Liver (tissue), 9 donors: ENCODE data around the gene DHX35. TPM values are rescaled to one million over a fixed set of nuclear protein-coding genes. Genes with fewer than 3 reads are reported as not detected.

ENCODE experiments used
- DNase-seq: peaks from one replicate; pipeline ENCODE4 v3.0.0-alpha.2; 2017; ENCODE audit warnings: low spot score
- H3K27ac ChIP-seq, 2 donors: one replicate each; pipeline ENCODE4 v1.7.0; 2013; ENCODE audit warnings: inconsistent platforms in 2 of 2, low read length in 2 of 2, control low read depth in 1 of 2, low read depth in 1 of 2, mild to moderate bottlenecking in 1 of 2
- H3K27me3 ChIP-seq, 4 donors: one replicate each; pipeline versions ENCODE4 v1.6.1 to v1.7.0; 2013; ENCODE audit warnings: low read length in 3 of 4, inconsistent platforms in 1 of 4, mild to moderate bottlenecking in 1 of 4, moderate library complexity in 1 of 4; ENCODE audit not compliant: control insufficient read depth in 4 of 4, insufficient read depth in 4 of 4
- H3K36me3 ChIP-seq, 4 donors: one replicate each; pipeline versions ENCODE4 v1.6.1 to v1.7.0; 2013; ENCODE audit warnings: low read length in 3 of 4, mild to moderate bottlenecking in 3 of 4, low read depth in 1 of 4, moderate library complexity in 1 of 4; ENCODE audit not compliant: control insufficient read depth in 4 of 4, insufficient read depth in 3 of 4
- H3K4me1 ChIP-seq, 4 donors: one replicate each; pipeline versions ENCODE4 v1.6.1 to v1.7.0; 2013; ENCODE audit warnings: low read length in 3 of 4, mild to moderate bottlenecking in 3 of 4, moderate library complexity in 1 of 4; ENCODE audit not compliant: control insufficient read depth in 4 of 4, insufficient read depth in 4 of 4
- H3K4me3 ChIP-seq, 3 donors: one replicate each; pipeline versions ENCODE4 v1.6.1 to v1.7.0; 2013; ENCODE audit warnings: low read length in 3 of 3, control low read depth in 1 of 3, low read depth in 1 of 3, mild to moderate bottlenecking in 1 of 3
- H3K9ac ChIP-seq, 2 donors: one replicate each; pipeline ENCODE4 v1.7.0; 2013; ENCODE audit warnings: low read length in 2 of 2, mild to moderate bottlenecking in 2 of 2, moderate library complexity in 2 of 2, control low read depth in 1 of 2, low read depth in 1 of 2
- H3K9me3 ChIP-seq, 4 donors: one replicate each; pipeline versions ENCODE4 v1.6.1 to v1.7.0; 2013; ENCODE audit warnings: low read length in 3 of 4; ENCODE audit not compliant: control insufficient read depth in 4 of 4
- CTCF ChIP-seq: fragments of 150-350 bp; IDR thresholded peaks from 2 replicates; pipeline ENCODE4 v1.5.1; 2017; ENCODE audit warnings: improper control_type of control experiment, low read depth, low read length; ENCODE audit not compliant: missing input control
- EGR1 ChIP-seq, 2 donors: IDR thresholded peaks; 2 replicates each; pipeline ENCODE4 v1.6.1; 2016 to 2018; ENCODE audit warnings: antibody characterized with exemption in 2 of 2, low read depth in 2 of 2
- FOXA1 ChIP-seq: IDR thresholded peaks from 2 replicates; pipeline ENCODE4 v1.6.1; 2016; ENCODE audit warnings: antibody characterized with exemption
- FOXA2 ChIP-seq: IDR thresholded peaks from 2 replicates; pipeline ENCODE4 v1.6.1; 2016; ENCODE audit warnings: antibody characterized with exemption
- HNF4A ChIP-seq, 2 donors: conservative IDR thresholded peaks; 2 replicates each; pipeline ENCODE4 v1.6.1; 2016; ENCODE audit warnings: antibody characterized with exemption in 2 of 2, mild to moderate bottlenecking in 2 of 2
- HNF4G ChIP-seq: IDR thresholded peaks from 2 replicates; pipeline ENCODE4 v1.6.1; 2016; ENCODE audit warnings: antibody characterized with exemption
- JUND ChIP-seq, 2 donors: IDR thresholded peaks; 2 replicates each; pipeline ENCODE4 v1.6.1; 2016; ENCODE audit warnings: antibody characterized with exemption in 2 of 2
- MAX ChIP-seq: IDR thresholded peaks from 2 replicates; pipeline ENCODE4 v1.6.1; 2016; ENCODE audit warnings: antibody characterized with exemption
- NR2F2 ChIP-seq: IDR thresholded peaks from 2 replicates; pipeline ENCODE4 v1.6.1; 2016; ENCODE audit warnings: antibody characterized with exemption
- REST ChIP-seq: IDR thresholded peaks from 2 replicates; pipeline ENCODE4 v1.6.1; 2016; ENCODE audit warnings: antibody characterized with exemption, mild to moderate bottlenecking
- RXRA ChIP-seq, 2 donors: IDR thresholded peaks; 2 replicates each; pipeline ENCODE4 v1.6.1; 2017 to 2018; ENCODE audit warnings: antibody characterized with exemption in 2 of 2, mild to moderate bottlenecking in 1 of 2
- SP1 ChIP-seq: IDR thresholded peaks from 2 replicates; pipeline ENCODE4 v1.6.1; 2018; ENCODE audit warnings: antibody characterized with exemption, mild to moderate bottlenecking
- TAF1 ChIP-seq: conservative IDR thresholded peaks from 2 replicates; pipeline ENCODE4 v1.6.1; 2016; ENCODE audit warnings: antibody characterized with exemption, mild to moderate bottlenecking
- YY1 ChIP-seq: IDR thresholded peaks from 2 replicates; pipeline ENCODE4 v1.6.1; 2016; ENCODE audit warnings: antibody characterized with exemption, mild to moderate bottlenecking
- ZBTB33 ChIP-seq: IDR thresholded peaks from 2 replicates; pipeline ENCODE4 v1.6.1; 2016; ENCODE audit warnings: antibody characterized with exemption
- WGBS: extraction: QIAGEN DNeasy Blood & Tissue Kit; methylation state at CpG from one replicate; pipeline ENCODE4 v1.1.7; 2013; 5-methylcytosine and 5-hydroxymethylcytosine counted together
- polyA plus RNA-seq, 2 donors: library from polyadenylated mRNA; stranded (reverse) in 1 of 2; unstranded in 1 of 2; fragments of 200-250 nt in 1 of 2; fragments of >200 nt in 1 of 2; fragmentation: Nextera tagmentation in 1 of 2; extraction: Ambion mirVana in 1 of 2; gene quantifications; one replicate each; pipeline versions ENCODE4 v1.2.1 to v1.2.3, GENCODE V29; 2013 to 2015
- total RNA-seq, 2 donors: library from RNA; depleted of rRNA; stranded (reverse); fragments of >200 nt; gene quantifications; one replicate each; pipeline ENCODE4 v1.2.3, GENCODE V29; 2014
- donor health status: healthy.
- donor health status: healthy.
- donor health status: healthy.
- donor health status: healthy.
- donor health status: healthy.

The DHX35 gene
- total and polyA plus RNA-seq, 4 donors: 2.7 to 10.6 (median 4.8) TPM

GRCh38 chr20:39004508-39004907, 42.4 kb downstream of the DHX35 start:
- H3K9ac ChIP-seq: no peak overlapping the region
- H3K4me1 ChIP-seq: no peaks in the 10 kb centered on the region
- no peak for DNase-seq
- 81% methylated on average over 1 of the region's 1 CpG for WGBS
- no peak overlapping the region for H3K4me3 ChIP-seq
- H3K36me3 ChIP-seq: peaks cover 13 to 80% (median 46%) of the 10 kb centered on the region in 4 donors
- H3K27ac ChIP-seq: no peak overlapping the region
- H3K27me3 ChIP-seq: no peaks in the 10 kb centered on the region
- no peak for TF ChIP-seq CTCF
- TF ChIP-seq FOXA2: no peak
- no peak for TF ChIP-seq FOXA1
- H3K9me3 ChIP-seq: no peaks in the 10 kb centered on the region

- peaks cover 12 to 47% (median 25%) of the 10 kb centered on the region in 4 donors for H3K36me3 ChIP-seq
- 90% methylated on average over 1 of the region's 1 CpG for WGBS
Measured at GRCh38 chr20:39009348-39009747, 47.2 kb downstream of the DHX35 start.

GRCh38 chr20:39010496-39010895, 48.4 kb downstream of the DHX35 start:
- no peaks in the 10 kb centered on the region for H3K27me3 ChIP-seq
- H3K4me1 ChIP-seq: peaks cover 0 to 4% (median 0%) of the 10 kb centered on the region in 4 donors
- H3K9me3 ChIP-seq: no peaks in the 10 kb centered on the region
- peaks cover 8 to 48% (median 28%) of the 10 kb centered on the region in 4 donors for H3K36me3 ChIP-seq
- no peak overlapping the region for H3K4me3 ChIP-seq
- H3K9ac ChIP-seq: no peak overlapping the region
- H3K27ac ChIP-seq: no peak overlapping the region
- TF ChIP-seq SP1 (no peak), TAF1 (no peak), CTCF (no peak), JUND (IDR thresholded peaks at IDR 0.05) (no peak), REST (no peak), YY1 (no peak), HNF4A (conservative IDR thresholded peaks at IDR 0.05) (no peak), FOXA1 (no peak), EGR1 (IDR thresholded peaks at IDR 0.05; ENCODE audit: low read depth in 2 of 2) (no peak), HNF4G (no peak), ZBTB33 (no peak), MAX (no peak), RXRA (IDR thresholded peaks at IDR 0.05) (no peak), FOXA2 (no peak)
- DNase-seq: no peak
- 80% methylated on average over 1 of the region's 1 CpG for WGBS

More at GRCh38 chr20:39009348-39009747, 47.2 kb downstream of the DHX35 start:
- no peaks in the 10 kb centered on the region for H3K9me3 ChIP-seq
- no peak overlapping the region for H3K9ac ChIP-seq
- H3K27me3 ChIP-seq: no peaks in the 10 kb centered on the region
- TF ChIP-seq NR2F2 (peak; percentile 23), HNF4A (conservative IDR thresholded peaks at IDR 0.05) (no peak)
- no peak overlapping the region for H3K27ac ChIP-seq
- H3K4me1 ChIP-seq: peaks cover 0 to 4% (median 0%) of the 10 kb centered on the region in 4 donors
- no peak for DNase-seq
- no peak overlapping the region for H3K4me3 ChIP-seq
